GM12878 (cell line): ENCODE measurements around the gene KIR2DL4. TPM values are rescaled to one million over a fixed set of nuclear protein-coding genes. Genes with fewer than 3 reads are reported as not detected.
"Not testable (repeated sequence)": the region's sequence is repeated elsewhere in the genome, so short reads cannot be mapped to it uniquely, and the experiment has no call there.

Experiments used
- ATAC-seq: fragments of 200-7000 bp; cut with Tn5 transposase; 3 replicates; pipeline ENCODE4 v1.9.1; 2020; ENCODE audit warnings: mild to moderate bottlenecking, moderate library complexity
- BruUV-seq: library from RNA; stranded (reverse); fragments of 400-500 nt; replicated peaks from 2 replicates; lab custom pipeline; 2021; lab: Mats Ljungman, UMichigan
- CTCF ChIA-PET: fragments of 300-600 bp; sonication (Branson Sonifier 250); formaldehyde crosslinking; extraction: SDS; loops from one replicate; lab custom pipeline; 2021; ENCODE audit warnings: inconsistent platforms; lab: Yijun Ruan, JAX
- POLR2A ChIA-PET: fragments of 350-600 bp; formaldehyde crosslinking; extraction: SDS; loops from one replicate; lab custom pipeline; 2021; ENCODE audit warnings: inconsistent platforms; lab: Charles Lee
- RAD21 ChIA-PET: fragments of 300-600 bp; sonication (Branson Sonifier 250); formaldehyde crosslinking; loops from one replicate; lab custom pipeline; 2023; ENCODE audit warnings: antibody characterized with exemption; ENCODE audit not compliant: unreplicated experiment; lab: Charles Lee
- SMC1A ChIA-PET: fragments of 300-600 bp; sonication (Branson Sonifier 250); formaldehyde crosslinking; loops from one replicate; lab custom pipeline; 2023; ENCODE audit not compliant: unreplicated experiment, uncharacterized antibody; lab: Charles Lee
- DNase-seq: peaks from one replicate; pipeline ENCODE4 v3.0.0-alpha.2; 2011; ENCODE audit warnings: low read depth, low spot score
- FAIRE-seq: peaks from 3 replicates; lab custom pipeline; 2011; peaks lifted over from hg19 to GRCh38; lab: Jason Lieb, UNC
- H2AFZ ChIP-seq: 2 replicates; pipeline ENCODE4 v1.6.0; 2011; ENCODE audit warnings: low read depth, low read length, control low read depth; ENCODE audit not compliant: control insufficient read depth
- H3K27ac ChIP-seq: 2 replicates; pipeline ENCODE4 v1.5.1; 2011; ENCODE audit warnings: control low read depth; ENCODE audit not compliant: control insufficient read depth, insufficient read depth
- H3K27me3 ChIP-seq, 2 experiments: replicated peaks in 1 of 2; 2 replicates each; pipeline versions ENCODE4 v1.6.0 to v1.6.1; 2011; ENCODE audit warnings: low read length in 1 of 2; ENCODE audit not compliant: control insufficient read depth in 2 of 2, insufficient read depth in 2 of 2
- H3K36me3 ChIP-seq, 2 experiments: 2 replicates each; pipeline ENCODE4 v1.5.1; 2011; ENCODE audit warnings: low read length in 1 of 2; ENCODE audit not compliant: control insufficient read depth in 2 of 2, insufficient read depth in 2 of 2
- H3K4me1 ChIP-seq: 2 replicates; pipeline ENCODE4 v1.6.1; 2011; ENCODE audit warnings: mild to moderate bottlenecking, low read length, moderate library complexity, mixed read lengths; ENCODE audit not compliant: control insufficient read depth, insufficient read depth
- H3K4me2 ChIP-seq: 2 replicates; pipeline ENCODE4 v1.6.0; 2011; ENCODE audit warnings: control low read depth; ENCODE audit not compliant: control insufficient read depth, insufficient read depth
- H3K4me3 ChIP-seq: fragments of 200-600 bp; sonication (generic); 2 replicates; pipeline ENCODE4 v1.5.1; 2016
- H3K79me2 ChIP-seq: 2 replicates; pipeline ENCODE4 v1.6.0; 2011; ENCODE audit warnings: low read length; ENCODE audit not compliant: control insufficient read depth, insufficient read depth
- H3K9ac ChIP-seq: 2 replicates; pipeline ENCODE4 v1.8.0; 2011; ENCODE audit warnings: low read length, control low read depth, mixed read lengths; ENCODE audit not compliant: control insufficient read depth, insufficient read depth
- H3K9me3 ChIP-seq: replicated peaks from 3 replicates; pipeline ENCODE4 v1.5.1; 2011; ENCODE audit warnings: mild to moderate bottlenecking, low read length; ENCODE audit not compliant: control insufficient read depth, insufficient read depth
- H4K20me1 ChIP-seq: 2 replicates; pipeline ENCODE4 v1.6.0; 2011; ENCODE audit not compliant: control insufficient read depth, insufficient read depth
- WGBS: methylation state at CpG from one replicate; pipeline ENCODE4 v1.1.6; 2016; ENCODE audit warnings: low lambda C conversion rate; ENCODE audit not compliant: insufficient replicate concordance, insufficient coverage; ENCODE audit errors: missing lambda C conversion rate; 5-methylcytosine and 5-hydroxymethylcytosine counted together
- in situ Hi-C: fragments of 300-500 bp; cut with MboI; formaldehyde crosslinking; loops from 9 replicates; pipeline ENCODE4 v1.14.3; 2018; ENCODE audit warnings: mixed read lengths
- intact Hi-C: fragments of 100-400 bp; cut with micrococcal nuclease; formaldehyde crosslinking; loops from one replicate; pipeline ENCODE4 v1.14.2; 2022; ENCODE audit not compliant: unreplicated experiment
- polyA plus RNA-seq, 11 experiments: library from polyadenylated mRNA; depleted of rRNA in 4 of 11; unstranded in 6 of 11; stranded (reverse) in 5 of 11; fragments of >200 nt; fragmentation: Nextera tagmentation in 4 of 11; fragmentation: Illumina TruSeq in 1 of 11; extraction: Ambion mirVana in 4 of 11; extraction: Trizol in 1 of 11; gene quantifications; 1 replicate in 1 of 11; 2 replicates in 10 of 11; pipeline versions ENCODE4 v1.2.1 to v1.2.3, GENCODE V29; 2011 to 2016; ENCODE audit warnings: inconsistent platforms in 2 of 11, missing spikeins in 2 of 11, low read depth in 1 of 11
- total RNA-seq, 4 experiments: library from RNA; depleted of rRNA in 3 of 4; stranded (reverse); fragments of >200 nt in 3 of 4; fragmentation: Illumina TruSeq in 1 of 4; extraction: Trizol in 1 of 4; gene quantifications; 2 replicates each; pipeline versions ENCODE4 v1.2.1 to v1.2.3, GENCODE V29; 2013 to 2021

Gene KIR2DL4
- total and polyA plus RNA-seq, 10 of the 15 experiments (the other 5 are each of a cell fraction or from before 2014, with no cell fraction given) = 0.22 TPM; not detected in 9

- H3K4me2 ChIP-seq, ATAC-seq, FAIRE-seq, CTCF ChIA-PET, H4K20me1 ChIP-seq, BruUV-seq, POLR2A ChIA-PET, RAD21 ChIA-PET, H3K27ac ChIP-seq, H3K9ac ChIP-seq, H3K4me1 ChIP-seq, intact Hi-C loops, in situ Hi-C loops, H3K27me3 ChIP-seq, H3K79me2 ChIP-seq, H3K36me3 ChIP-seq, SMC1A ChIA-PET, DNase-seq, H3K9me3 ChIP-seq, H2AFZ ChIP-seq, H3K4me3 ChIP-seq: not testable (repeated sequence)
- WGBS = 1% methylated on average over 3 of the region's 3 CpGs
Observed at GRCh38 chr19:54814571-54814970, 11.2 kb downstream of the KIR2DL4 start.

- not testable (repeated sequence) for H3K27ac ChIP-seq, FAIRE-seq, BruUV-seq
Observed at GRCh38 chr19:54816251-54816650, 12.8 kb downstream of the KIR2DL4 start, which contains the start of gene KIR3DL1. Gene KIR3DL1 (plus strand): TSS chr19:54816468.

More at GRCh38 chr19:54816251-54816650, 12.8 kb downstream of the KIR2DL4 start, which contains the start of gene KIR3DL1:
- H3K9me3 ChIP-seq, H3K4me2 ChIP-seq, DNase-seq, H3K4me3 ChIP-seq, H3K27me3 ChIP-seq, ATAC-seq, H3K9ac ChIP-seq, RAD21 ChIA-PET, H2AFZ ChIP-seq, SMC1A ChIA-PET, H4K20me1 ChIP-seq, intact Hi-C loops, H3K36me3 ChIP-seq, POLR2A ChIA-PET, H3K4me1 ChIP-seq, H3K79me2 ChIP-seq, CTCF ChIA-PET: not testable (repeated sequence)
- in situ Hi-C loops = loop anchor here (5.0 kb wide), 1 partner anchor 36 kb away; the partner anchor contains the start of gene KIR3DL2
- 43% methylated on average over 17 of the region's 17 CpGs for WGBS
